Measurements from ENCODE around the gene TSHZ2. TPM values are rescaled to one million over a fixed set of nuclear protein-coding genes. Genes with fewer than 3 reads are reported as not detected.

TSHZ2 gene
- total and polyA plus RNA-seq, 11 donors: 1.8 to 12.1 (median 3.7) TPM

DNA sequence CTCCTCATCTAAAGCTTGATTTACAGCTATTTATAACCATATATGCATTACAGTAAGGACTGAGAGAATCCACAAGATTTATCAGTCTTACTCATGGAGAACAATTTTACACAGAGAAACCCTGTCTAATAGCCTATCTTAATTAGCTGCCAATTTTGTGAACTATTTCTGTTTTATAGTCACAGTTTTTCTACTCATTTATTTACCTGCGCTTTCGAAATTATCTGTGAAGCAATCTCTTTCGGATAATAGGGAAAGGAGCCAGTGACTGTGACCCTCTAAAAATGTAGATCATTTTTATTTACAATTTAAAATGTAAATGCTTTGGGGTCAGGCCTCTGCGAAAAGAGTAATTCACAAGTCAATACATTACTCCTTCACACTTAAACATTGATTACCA is 98.1 kb downstream of the TSHZ2 start:
- ATAC-seq (no peak), DNase-seq (no peak)
- Histone ChIP-seq H3K36me3 (no peaks in the 10 kb centered on the region), H3K4me3 (no peak overlapping the region), H3K27me3 (no peaks in the 10 kb centered on the region), H3K27ac (peak overlapping the region in 2 of 12 donors; percentile 2 to 18), H3K9me3 (peaks cover 0 to 13% (median 2%) of the 10 kb centered on the region in 12 donors), H3K4me1 (peaks cover 0 to 9% (median 0%) of the 10 kb centered on the region in 12 donors)
- 88 to 94% (median 91%) methylated on average over 4 of the region's 4 CpGs for WGBS, 4 donors
- TF ChIP-seq POLR2A (IDR thresholded peaks at IDR 0.05): no peak
- intact Hi-C loops (cut with DNase I): no loop called here

DNA sequence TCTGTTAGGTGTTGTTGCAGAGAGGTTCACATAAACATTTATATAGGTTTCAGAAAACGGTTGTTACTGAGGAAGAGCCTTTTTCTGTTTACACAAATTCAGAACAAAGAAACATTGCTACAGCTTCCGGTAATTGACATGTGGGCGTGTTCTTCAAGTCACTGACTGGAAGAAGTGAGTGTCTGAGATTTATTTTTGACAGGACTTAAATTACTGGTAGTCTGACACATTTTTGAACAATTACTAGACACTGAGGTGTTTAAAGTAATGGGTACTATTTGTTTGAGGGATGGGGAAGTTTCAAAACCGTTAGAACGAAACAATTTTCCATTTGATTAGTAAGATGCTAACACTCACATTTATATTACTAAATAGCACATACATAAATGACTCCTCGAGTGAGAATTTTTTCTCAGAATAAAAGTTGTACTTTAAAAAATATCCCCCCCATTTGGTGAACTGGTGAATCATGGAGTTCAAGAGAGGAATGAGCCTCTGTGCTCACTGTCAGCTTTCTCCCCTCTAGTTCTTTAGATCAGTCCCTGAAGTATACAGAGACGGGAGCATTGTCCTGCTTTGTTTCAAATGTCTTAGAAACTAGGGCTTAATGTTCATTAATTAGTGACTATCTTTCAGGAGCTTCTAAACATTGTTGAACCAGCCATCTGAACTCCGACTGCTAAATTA is 98.7 kb downstream of the TSHZ2 start:
- Histone ChIP-seq H3K27ac (peak overlapping the region in 2 of 12 donors; percentile 2 to 43), H3K36me3 (no peaks in the 10 kb centered on the region), H3K4me1 (peaks cover 0 to 13% (median 0%) of the 10 kb centered on the region in 12 donors), H3K27me3 (no peaks in the 10 kb centered on the region), H3K9me3 (peaks cover 0 to 13% (median 2%) of the 10 kb centered on the region in 12 donors), H3K4me3 (no peak overlapping the region)
- intact Hi-C loops (cut with DNase I): no loop called here
- no peak for DNase-seq
- 58 to 73% (median 66%) methylated on average over 8 of the region's 8 CpGs for WGBS, 4 donors
- TF ChIP-seq, protein P1, sequence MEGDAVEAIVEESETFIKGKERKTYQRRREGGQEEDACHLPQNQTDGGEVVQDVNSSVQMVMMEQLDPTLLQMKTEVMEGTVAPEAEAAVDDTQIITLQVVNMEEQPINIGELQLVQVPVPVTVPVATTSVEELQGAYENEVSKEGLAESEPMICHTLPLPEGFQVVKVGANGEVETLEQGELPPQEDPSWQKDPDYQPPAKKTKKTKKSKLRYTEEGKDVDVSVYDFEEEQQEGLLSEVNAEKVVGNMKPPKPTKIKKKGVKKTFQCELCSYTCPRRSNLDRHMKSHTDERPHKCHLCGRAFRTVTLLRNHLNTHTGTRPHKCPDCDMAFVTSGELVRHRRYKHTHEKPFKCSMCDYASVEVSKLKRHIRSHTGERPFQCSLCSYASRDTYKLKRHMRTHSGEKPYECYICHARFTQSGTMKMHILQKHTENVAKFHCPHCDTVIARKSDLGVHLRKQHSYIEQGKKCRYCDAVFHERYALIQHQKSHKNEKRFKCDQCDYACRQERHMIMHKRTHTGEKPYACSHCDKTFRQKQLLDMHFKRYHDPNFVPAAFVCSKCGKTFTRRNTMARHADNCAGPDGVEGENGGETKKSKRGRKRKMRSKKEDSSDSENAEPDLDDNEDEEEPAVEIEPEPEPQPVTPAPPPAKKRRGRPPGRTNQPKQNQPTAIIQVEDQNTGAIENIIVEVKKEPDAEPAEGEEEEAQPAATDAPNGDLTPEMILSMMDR (IDR thresholded peaks at IDR 0.05): no peak
- TF ChIP-seq POLR2A (IDR thresholded peaks at IDR 0.05): no peak
- ATAC-seq: no peak

DNA sequence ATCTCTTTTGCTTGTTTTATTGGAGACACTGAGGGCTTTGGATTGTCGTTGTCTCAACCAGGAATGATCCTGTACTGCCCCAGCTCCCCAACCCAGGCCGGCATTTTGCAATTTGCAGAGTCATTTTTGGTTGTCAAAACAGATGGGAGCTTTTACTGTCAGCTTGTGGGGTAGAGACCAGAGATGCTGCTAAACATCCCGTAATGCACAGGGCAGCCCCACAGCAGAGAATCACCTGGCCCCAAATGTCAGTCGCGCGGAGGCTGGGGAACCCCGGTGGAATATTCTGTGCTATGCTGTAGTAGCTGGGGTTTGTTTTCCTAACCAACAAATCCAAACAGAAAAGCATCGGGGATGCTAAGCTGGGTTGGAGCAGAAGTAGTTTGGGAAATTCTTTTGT is 99.7 kb downstream of the TSHZ2 start:
- Histone ChIP-seq H3K36me3 (no peaks in the 10 kb centered on the region), H3K4me1 (peaks cover 0 to 14% (median 0%) of the 10 kb centered on the region in 12 donors), H3K27me3 (no peaks in the 10 kb centered on the region), H3K27ac (peak overlapping the region in 1 of 12 donors; percentile 11), H3K9me3 (peaks cover 0 to 13% (median 2%) of the 10 kb centered on the region in 12 donors), H3K4me3 (no peak overlapping the region)
- WGBS, 4 donors: 82 to 90% (median 89%) methylated on average over 8 of the region's 8 CpGs
- ATAC-seq: no peak
- intact Hi-C loops (cut with DNase I): no loop called here
- TF ChIP-seq, protein P1 (IDR thresholded peaks at IDR 0.05): no peak
- no peak for TF ChIP-seq POLR2A (IDR thresholded peaks at IDR 0.05)
- DNase-seq: no peak

DNA sequence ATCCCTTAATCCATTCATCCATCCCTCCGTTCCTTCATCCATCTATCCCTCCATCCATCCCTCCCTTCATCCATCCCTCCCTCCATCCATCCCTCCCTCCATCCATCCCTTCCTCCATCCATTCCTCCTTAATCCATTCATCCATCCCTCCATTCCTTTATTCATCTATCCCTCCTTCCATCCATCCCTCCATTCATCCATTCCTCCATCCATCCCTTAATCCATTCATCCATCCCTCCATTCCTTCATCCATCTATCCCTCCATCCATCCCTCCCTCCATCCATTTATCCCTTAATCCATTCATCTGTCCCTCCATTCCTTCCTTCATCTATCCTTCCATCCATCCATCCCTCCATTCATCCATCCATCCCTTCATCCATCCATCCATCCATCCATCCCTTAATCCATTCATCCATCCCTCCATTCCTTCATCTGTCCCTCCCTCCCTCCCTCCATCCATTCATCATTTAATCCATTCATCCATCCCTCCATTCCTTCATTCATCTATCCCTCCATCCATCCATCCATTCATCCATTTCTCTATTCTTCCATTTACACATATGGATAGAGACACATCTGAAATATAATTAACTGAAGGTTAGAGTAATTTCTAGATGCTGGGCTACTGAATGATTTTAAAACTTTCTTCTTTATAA is 100.9 kb downstream of the TSHZ2 start:
- WGBS, 4 donors: 95 to 100% (median 97%) methylated on average over 1 of the region's 1 CpG
- Histone ChIP-seq H3K27ac (no peak overlapping the region), H3K4me3 (no peak overlapping the region), H3K27me3 (no peaks in the 10 kb centered on the region), H3K9me3 (peaks cover 0 to 4% (median 0%) of the 10 kb centered on the region in 12 donors), H3K36me3 (no peaks in the 10 kb centered on the region), H3K4me1 (peaks cover 0 to 27% (median 5%) of the 10 kb centered on the region in 12 donors)
- no peak for ATAC-seq
- no peak for DNase-seq
- TF ChIP-seq, protein P1 (IDR thresholded peaks at IDR 0.05): no peak
- TF ChIP-seq POLR2A (IDR thresholded peaks at IDR 0.05): no peak
- intact Hi-C loops (cut with DNase I): no loop called here

Measured in heart left ventricle (tissue), 16 donors.